ENCODE results near the gene ZNF609. TPM values are rescaled to one million over a fixed set of nuclear protein-coding genes. Genes with fewer than 3 reads are reported as not detected.
A peak's percentile ranks its signal among the peaks of the same experiment; 100 is the strongest.

Gene ZNF609
- total and polyA plus RNA-seq, 8 donors = 4.2 to 25.2 (median 13.1) TPM

GRCh38 chr15:64425221-64425620 lies 35.2 kb upstream of the ZNF609 start:
- intact Hi-C loops (cut with DNase I) = loop anchor here in 1 of 3 donors (10.0 kb wide), 2 partner anchors 230 to 260 kb away; no protein-coding TSS in a partner anchor
- Histone ChIP-seq H3K36me3 (peaks cover 0 to 36% (median 4%) of the 10 kb centered on the region in 3 donors), H3K9me3 (no peaks in the 10 kb centered on the region), H3K27me3 (no peaks in the 10 kb centered on the region), H3K4me3 (no peak overlapping the region), H3K27ac (no peak overlapping the region), H3K4me1 (peaks cover 0 to 19% (median 7%) of the 10 kb centered on the region in 3 donors)
- TF ChIP-seq, protein P1, sequence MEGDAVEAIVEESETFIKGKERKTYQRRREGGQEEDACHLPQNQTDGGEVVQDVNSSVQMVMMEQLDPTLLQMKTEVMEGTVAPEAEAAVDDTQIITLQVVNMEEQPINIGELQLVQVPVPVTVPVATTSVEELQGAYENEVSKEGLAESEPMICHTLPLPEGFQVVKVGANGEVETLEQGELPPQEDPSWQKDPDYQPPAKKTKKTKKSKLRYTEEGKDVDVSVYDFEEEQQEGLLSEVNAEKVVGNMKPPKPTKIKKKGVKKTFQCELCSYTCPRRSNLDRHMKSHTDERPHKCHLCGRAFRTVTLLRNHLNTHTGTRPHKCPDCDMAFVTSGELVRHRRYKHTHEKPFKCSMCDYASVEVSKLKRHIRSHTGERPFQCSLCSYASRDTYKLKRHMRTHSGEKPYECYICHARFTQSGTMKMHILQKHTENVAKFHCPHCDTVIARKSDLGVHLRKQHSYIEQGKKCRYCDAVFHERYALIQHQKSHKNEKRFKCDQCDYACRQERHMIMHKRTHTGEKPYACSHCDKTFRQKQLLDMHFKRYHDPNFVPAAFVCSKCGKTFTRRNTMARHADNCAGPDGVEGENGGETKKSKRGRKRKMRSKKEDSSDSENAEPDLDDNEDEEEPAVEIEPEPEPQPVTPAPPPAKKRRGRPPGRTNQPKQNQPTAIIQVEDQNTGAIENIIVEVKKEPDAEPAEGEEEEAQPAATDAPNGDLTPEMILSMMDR (IDR thresholded peaks at IDR 0.05) = no peak
- no peak for FAIRE-seq
- WGBS, 2 donors = 47 to 52% methylated on average over 3 of the region's 3 CpGs
- DNase-seq = no peak
- no peak for ATAC-seq

DNA sequence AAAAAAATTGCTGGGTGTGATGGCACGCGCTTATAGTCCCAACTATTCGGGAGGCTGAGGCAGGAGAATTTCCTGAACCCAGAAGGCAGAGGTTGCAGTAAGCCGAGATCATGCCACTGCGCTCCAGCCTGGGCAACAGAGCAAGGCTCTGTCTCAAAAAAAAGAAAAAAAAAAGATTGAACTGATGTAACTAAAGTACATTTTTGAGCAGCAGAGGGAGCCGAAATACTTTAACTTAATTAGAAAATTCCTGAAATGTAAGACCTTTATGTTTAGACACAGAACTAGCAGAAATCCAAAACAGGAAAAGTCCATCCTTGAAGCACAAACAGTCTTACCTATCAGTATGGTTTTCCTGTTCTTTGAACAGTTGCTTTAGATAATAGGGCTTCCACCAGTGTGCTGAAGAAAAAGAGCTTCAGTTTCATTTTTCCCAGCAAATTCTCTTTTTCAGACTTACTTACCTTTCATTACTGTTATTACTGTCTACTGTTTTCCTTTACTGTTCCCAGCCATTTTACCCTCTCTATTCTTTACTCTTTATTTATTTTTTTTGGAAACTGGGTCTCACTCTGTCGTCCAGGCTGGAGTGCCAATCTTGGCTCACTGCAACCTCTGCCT lies 33.4 kb upstream of the ZNF609 start:
- Histone ChIP-seq H3K4me1 (peaks cover 0 to 21% (median 7%) of the 10 kb centered on the region in 3 donors), H3K27me3 (no peaks in the 10 kb centered on the region), H3K27ac (no peak overlapping the region), H3K9me3 (no peaks in the 10 kb centered on the region), H3K36me3 (peaks cover 0 to 21% (median 0%) of the 10 kb centered on the region in 3 donors), H3K4me3 (no peak overlapping the region)
- 83 to 91% methylated on average over 7 of the region's 7 CpGs for WGBS, 2 donors
- ATAC-seq (peak in 3 of 4 donors; percentile 41 to 61 (median 52)), DNase-seq (no peak), FAIRE-seq (no peak)
- intact Hi-C loops (cut with DNase I) = loop anchor here in 1 of 3 donors (10.0 kb wide), 2 partner anchors 228 to 258 kb away; no protein-coding TSS in a partner anchor
- TF ChIP-seq, protein P1 (IDR thresholded peaks at IDR 0.05) = no peak

GRCh38 chr15:64429448-64429847 lies 30.9 kb upstream of the ZNF609 start:
- H3K27ac ChIP-seq = no peak overlapping the region
- DNase-seq (no peak), ATAC-seq (no peak), FAIRE-seq (no peak)
- H3K4me3 ChIP-seq = no peak overlapping the region
- peaks cover 0 to 18% (median 0%) of the 10 kb centered on the region in 3 donors for H3K36me3 ChIP-seq
- H3K9me3 ChIP-seq = no peaks in the 10 kb centered on the region
- H3K4me1 ChIP-seq = peaks cover 0 to 9% (median 0%) of the 10 kb centered on the region in 3 donors
- intact Hi-C loops (cut with DNase I) = loop anchor here in 1 of 3 donors (10.0 kb wide), 2 partner anchors 225 to 255 kb away; no protein-coding TSS in a partner anchor
- no peaks in the 10 kb centered on the region for H3K27me3 ChIP-seq
- TF ChIP-seq, protein P1 (IDR thresholded peaks at IDR 0.05) = no peak

DNA sequence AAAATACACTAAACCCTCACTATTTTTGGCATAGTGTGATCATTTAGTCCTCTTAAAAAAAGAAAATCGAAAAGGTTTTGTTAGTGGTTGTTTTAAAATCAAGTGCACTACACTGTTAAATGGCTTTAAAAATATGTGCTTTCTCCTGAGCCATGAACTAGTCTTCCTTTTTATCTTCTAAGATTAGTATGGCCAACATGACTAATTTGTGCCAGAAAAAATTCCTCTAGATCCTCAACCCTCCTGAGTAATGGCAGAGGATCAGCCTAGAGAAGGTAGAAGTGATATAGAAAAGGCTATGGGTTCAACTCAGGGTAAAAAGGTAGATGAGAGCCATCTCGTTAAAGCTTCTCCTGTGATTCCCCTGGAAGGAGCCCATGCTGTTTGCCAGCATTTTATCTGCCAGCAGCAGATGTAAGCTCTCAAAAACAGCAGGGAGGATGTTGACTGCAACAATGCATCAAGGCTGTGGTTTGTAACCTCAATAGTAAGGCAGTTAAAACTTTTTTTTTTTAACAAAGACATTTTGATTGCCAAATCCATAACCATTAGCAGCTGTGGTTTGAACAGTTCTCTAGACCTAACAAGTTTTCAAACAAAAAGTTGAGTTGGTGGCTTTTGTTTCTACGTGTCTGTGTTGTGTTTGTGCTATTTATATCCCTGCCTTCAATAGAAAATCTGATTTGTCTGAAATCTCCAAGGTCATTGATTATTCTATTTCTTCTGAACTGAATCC lies 30.2 kb upstream of the ZNF609 start:
- H3K36me3 ChIP-seq = peaks cover 0 to 13% (median 0%) of the 10 kb centered on the region in 3 donors
- no peaks in the 10 kb centered on the region for H3K27me3 ChIP-seq
- TF ChIP-seq, protein P1 (IDR thresholded peaks at IDR 0.05) = no peak
- 32 to 38% methylated on average over 3 of the region's 3 CpGs for WGBS, 2 donors
- no peak overlapping the region for H3K4me3 ChIP-seq
- peak in 3 of 4 donors; percentile 30 to 52 (median 44) for ATAC-seq
- peaks cover 0 to 9% (median 0%) of the 10 kb centered on the region in 3 donors for H3K4me1 ChIP-seq
- intact Hi-C loops (cut with DNase I) = loop anchor here in 2 of 3 donors (10.0 kb wide), 3 partner anchors 225 to 255 kb away; no protein-coding TSS in a partner anchor
- no peaks in the 10 kb centered on the region for H3K9me3 ChIP-seq
- no peak for FAIRE-seq
- H3K27ac ChIP-seq = no peak overlapping the region
- DNase-seq = no peak

All from pancreas (tissue), 10 donors.